H1 (cell line): ENCODE data around the gene GRIA3. TPM values are rescaled to one million over a fixed set of nuclear protein-coding genes. Genes with fewer than 3 reads are reported as not detected.

Experiments used
- CHD2 ChIP-seq: IDR thresholded peaks from 2 replicates; pipeline ENCODE4 v1.6.1; 2012; ENCODE audit warnings: low read length, improper control_type of control experiment
- CTCF ChIP-seq, 3 experiments: IDR thresholded peaks; 1 replicate in 2 of 3; 2 replicates in 1 of 3; pipeline versions ENCODE4 v1.5.1 to v1.6.1; 2011; ENCODE audit warnings: low read length in 3 of 3, mild to moderate bottlenecking in 3 of 3, inconsistent platforms in 2 of 3, low read depth in 1 of 3, moderate library complexity in 1 of 3; ENCODE audit not compliant: insufficient read depth in 1 of 3; ENCODE audit errors: control extremely low read depth in 1 of 3
- FOSL1 ChIP-seq: IDR thresholded peaks from 2 replicates; pipeline ENCODE4 v1.6.1; 2011; ENCODE audit warnings: mild to moderate bottlenecking, low read depth, low read length, moderate library complexity; ENCODE audit not compliant: insufficient read depth
- MAFK ChIP-seq: IDR thresholded peaks from 2 replicates; pipeline ENCODE4 v1.6.1; 2012; ENCODE audit warnings: low read depth, mild to moderate bottlenecking, improper control_type of control experiment, low read length
- POU5F1 ChIP-seq: IDR thresholded peaks from 2 replicates; pipeline ENCODE4 v1.6.1; 2011; ENCODE audit warnings: low read depth, mild to moderate bottlenecking, low read length, moderate library complexity
- RFX5 ChIP-seq: IDR thresholded peaks from 2 replicates; pipeline ENCODE4 v1.6.1; 2011; ENCODE audit warnings: low read depth, low read length, improper control_type of control experiment, borderline replicate concordance
- SAP30 ChIP-seq: fragments of 300-600 bp; sonication (generic); IDR thresholded peaks from 2 replicates; pipeline ENCODE4 v1.7.1; 2012; ENCODE audit warnings: low read length, moderate library complexity, mild to moderate bottlenecking, inconsistent platforms; ENCODE audit not compliant: insufficient read depth, insufficient replicate concordance
- SRF ChIP-seq: IDR thresholded peaks from 2 replicates; pipeline ENCODE4 v1.6.1; 2011; ENCODE audit warnings: mild to moderate bottlenecking, low read depth, low read length, moderate library complexity
- TAF1 ChIP-seq: IDR thresholded peaks from 2 replicates; pipeline ENCODE4 v1.6.1; 2011; ENCODE audit warnings: mild to moderate bottlenecking, low read depth, low read length
- polyA plus RNA-seq, 7 experiments: library from polyadenylated mRNA; depleted of rRNA in 3 of 7; stranded (reverse) in 5 of 7; unstranded in 2 of 7; fragments of >200 nt in 5 of 7; fragments of 200-250 nt in 2 of 7; gene quantifications; 1 replicate in 5 of 7; 2 replicates in 1 of 7; 4 replicates in 1 of 7; pipeline versions ENCODE4 v1.2.1 to v1.2.3, GENCODE V29; 2011 to 2013; ENCODE audit warnings: missing spikeins in 2 of 7, mixed read lengths in 2 of 7
- total RNA-seq: library from RNA; stranded (reverse); fragmentation: NEBNext Ultra II Directional; extraction: Animal tissue kit (Norgen Biotek cat#: 25700); gene quantifications from 2 replicates; pipeline ENCODE4 v1.2.1, GENCODE V29; 2021
- TF ChIP-seq, protein P1 (sequence below): fragments of 300-600 bp; sonication (generic); IDR thresholded peaks from 2 replicates; pipeline ENCODE4 v1.7.1; 2012; ENCODE audit warnings: low read length, moderate library complexity, mild to moderate bottlenecking, inconsistent platforms; ENCODE audit not compliant: insufficient replicate concordance

Gene GRIA3
- total and polyA plus RNA-seq, 2 of the 8 experiments (the other 6 are each of a cell fraction or from before 2014, with no cell fraction given): 2.6 to 3.0 TPM

GRCh38 chrX:123172869-123173268 is 11.2 kb upstream of the GRIA3 start (continued):
- TF ChIP-seq, protein P1, sequence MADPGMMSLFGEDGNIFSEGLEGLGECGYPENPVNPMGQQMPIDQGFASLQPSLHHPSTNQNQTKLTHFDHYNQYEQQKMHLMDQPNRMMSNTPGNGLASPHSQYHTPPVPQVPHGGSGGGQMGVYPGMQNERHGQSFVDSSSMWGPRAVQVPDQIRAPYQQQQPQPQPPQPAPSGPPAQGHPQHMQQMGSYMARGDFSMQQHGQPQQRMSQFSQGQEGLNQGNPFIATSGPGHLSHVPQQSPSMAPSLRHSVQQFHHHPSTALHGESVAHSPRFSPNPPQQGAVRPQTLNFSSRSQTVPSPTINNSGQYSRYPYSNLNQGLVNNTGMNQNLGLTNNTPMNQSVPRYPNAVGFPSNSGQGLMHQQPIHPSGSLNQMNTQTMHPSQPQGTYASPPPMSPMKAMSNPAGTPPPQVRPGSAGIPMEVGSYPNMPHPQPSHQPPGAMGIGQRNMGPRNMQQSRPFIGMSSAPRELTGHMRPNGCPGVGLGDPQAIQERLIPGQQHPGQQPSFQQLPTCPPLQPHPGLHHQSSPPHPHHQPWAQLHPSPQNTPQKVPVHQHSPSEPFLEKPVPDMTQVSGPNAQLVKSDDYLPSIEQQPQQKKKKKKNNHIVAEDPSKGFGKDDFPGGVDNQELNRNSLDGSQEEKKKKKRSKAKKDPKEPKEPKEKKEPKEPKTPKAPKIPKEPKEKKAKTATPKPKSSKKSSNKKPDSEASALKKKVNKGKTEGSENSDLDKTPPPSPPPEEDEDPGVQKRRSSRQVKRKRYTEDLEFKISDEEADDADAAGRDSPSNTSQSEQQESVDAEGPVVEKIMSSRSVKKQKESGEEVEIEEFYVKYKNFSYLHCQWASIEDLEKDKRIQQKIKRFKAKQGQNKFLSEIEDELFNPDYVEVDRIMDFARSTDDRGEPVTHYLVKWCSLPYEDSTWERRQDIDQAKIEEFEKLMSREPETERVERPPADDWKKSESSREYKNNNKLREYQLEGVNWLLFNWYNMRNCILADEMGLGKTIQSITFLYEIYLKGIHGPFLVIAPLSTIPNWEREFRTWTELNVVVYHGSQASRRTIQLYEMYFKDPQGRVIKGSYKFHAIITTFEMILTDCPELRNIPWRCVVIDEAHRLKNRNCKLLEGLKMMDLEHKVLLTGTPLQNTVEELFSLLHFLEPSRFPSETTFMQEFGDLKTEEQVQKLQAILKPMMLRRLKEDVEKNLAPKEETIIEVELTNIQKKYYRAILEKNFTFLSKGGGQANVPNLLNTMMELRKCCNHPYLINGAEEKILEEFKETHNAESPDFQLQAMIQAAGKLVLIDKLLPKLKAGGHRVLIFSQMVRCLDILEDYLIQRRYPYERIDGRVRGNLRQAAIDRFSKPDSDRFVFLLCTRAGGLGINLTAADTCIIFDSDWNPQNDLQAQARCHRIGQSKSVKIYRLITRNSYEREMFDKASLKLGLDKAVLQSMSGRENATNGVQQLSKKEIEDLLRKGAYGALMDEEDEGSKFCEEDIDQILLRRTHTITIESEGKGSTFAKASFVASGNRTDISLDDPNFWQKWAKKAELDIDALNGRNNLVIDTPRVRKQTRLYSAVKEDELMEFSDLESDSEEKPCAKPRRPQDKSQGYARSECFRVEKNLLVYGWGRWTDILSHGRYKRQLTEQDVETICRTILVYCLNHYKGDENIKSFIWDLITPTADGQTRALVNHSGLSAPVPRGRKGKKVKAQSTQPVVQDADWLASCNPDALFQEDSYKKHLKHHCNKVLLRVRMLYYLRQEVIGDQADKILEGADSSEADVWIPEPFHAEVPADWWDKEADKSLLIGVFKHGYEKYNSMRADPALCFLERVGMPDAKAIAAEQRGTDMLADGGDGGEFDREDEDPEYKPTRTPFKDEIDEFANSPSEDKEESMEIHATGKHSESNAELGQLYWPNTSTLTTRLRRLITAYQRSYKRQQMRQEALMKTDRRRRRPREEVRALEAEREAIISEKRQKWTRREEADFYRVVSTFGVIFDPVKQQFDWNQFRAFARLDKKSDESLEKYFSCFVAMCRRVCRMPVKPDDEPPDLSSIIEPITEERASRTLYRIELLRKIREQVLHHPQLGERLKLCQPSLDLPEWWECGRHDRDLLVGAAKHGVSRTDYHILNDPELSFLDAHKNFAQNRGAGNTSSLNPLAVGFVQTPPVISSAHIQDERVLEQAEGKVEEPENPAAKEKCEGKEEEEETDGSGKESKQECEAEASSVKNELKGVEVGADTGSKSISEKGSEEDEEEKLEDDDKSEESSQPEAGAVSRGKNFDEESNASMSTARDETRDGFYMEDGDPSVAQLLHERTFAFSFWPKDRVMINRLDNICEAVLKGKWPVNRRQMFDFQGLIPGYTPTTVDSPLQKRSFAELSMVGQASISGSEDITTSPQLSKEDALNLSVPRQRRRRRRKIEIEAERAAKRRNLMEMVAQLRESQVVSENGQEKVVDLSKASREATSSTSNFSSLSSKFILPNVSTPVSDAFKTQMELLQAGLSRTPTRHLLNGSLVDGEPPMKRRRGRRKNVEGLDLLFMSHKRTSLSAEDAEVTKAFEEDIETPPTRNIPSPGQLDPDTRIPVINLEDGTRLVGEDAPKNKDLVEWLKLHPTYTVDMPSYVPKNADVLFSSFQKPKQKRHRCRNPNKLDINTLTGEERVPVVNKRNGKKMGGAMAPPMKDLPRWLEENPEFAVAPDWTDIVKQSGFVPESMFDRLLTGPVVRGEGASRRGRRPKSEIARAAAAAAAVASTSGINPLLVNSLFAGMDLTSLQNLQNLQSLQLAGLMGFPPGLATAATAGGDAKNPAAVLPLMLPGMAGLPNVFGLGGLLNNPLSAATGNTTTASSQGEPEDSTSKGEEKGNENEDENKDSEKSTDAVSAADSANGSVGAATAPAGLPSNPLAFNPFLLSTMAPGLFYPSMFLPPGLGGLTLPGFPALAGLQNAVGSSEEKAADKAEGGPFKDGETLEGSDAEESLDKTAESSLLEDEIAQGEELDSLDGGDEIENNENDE: no peak
- TF ChIP-seq TAF1 (no peak), CHD2 (no peak), FOSL1 (no peak), SAP30 (no peak), RFX5 (no peak), POU5F1 (no peak), MAFK (no peak), SRF (no peak), CTCF (IDR thresholded peaks at IDR 0.05; ENCODE audit: control extremely low read depth in 1 of 3, insufficient read depth in 1 of 3, low read depth in 1 of 3, low read length in 3 of 3) (no peak)
- TF ChIP-seq, all 59 proteins: peak for 0
